ENCODE measurements around the gene BHLHA15. TPM values are rescaled to one million over a fixed set of nuclear protein-coding genes. Genes with fewer than 3 reads are reported as not detected.

BHLHA15 gene
- polyA plus RNA-seq, 3 donors = 3.4 to 413 TPM; not detected in 1

DNA sequence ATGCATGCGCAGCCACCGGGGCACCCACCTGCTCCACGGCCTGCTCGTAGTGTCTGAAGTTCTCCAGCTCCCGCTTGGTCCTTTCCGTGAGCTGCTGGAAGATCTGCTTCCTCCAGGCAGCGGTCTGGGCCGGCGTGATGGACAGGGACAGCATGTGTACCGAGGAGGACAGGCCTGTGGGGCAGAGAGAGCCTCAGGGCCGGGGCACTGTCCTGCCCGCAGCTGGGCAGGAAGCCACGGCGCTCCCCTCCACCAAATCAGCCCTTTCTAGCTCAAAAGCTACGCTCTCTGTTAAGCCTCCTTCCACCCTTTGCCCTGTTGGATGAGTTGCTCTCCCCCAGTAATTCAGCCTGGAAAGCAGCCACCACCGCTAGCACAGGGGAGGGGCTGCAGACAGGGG is 21.6 kb downstream of the BHLHA15 start:
- WGBS, 3 donors = 92 to 95% (median 93%) methylated on average over 16 of the region's 16 CpGs
- H3K27ac ChIP-seq (ENCODE audit: low read depth, low read length) = no peak overlapping the region

DNA sequence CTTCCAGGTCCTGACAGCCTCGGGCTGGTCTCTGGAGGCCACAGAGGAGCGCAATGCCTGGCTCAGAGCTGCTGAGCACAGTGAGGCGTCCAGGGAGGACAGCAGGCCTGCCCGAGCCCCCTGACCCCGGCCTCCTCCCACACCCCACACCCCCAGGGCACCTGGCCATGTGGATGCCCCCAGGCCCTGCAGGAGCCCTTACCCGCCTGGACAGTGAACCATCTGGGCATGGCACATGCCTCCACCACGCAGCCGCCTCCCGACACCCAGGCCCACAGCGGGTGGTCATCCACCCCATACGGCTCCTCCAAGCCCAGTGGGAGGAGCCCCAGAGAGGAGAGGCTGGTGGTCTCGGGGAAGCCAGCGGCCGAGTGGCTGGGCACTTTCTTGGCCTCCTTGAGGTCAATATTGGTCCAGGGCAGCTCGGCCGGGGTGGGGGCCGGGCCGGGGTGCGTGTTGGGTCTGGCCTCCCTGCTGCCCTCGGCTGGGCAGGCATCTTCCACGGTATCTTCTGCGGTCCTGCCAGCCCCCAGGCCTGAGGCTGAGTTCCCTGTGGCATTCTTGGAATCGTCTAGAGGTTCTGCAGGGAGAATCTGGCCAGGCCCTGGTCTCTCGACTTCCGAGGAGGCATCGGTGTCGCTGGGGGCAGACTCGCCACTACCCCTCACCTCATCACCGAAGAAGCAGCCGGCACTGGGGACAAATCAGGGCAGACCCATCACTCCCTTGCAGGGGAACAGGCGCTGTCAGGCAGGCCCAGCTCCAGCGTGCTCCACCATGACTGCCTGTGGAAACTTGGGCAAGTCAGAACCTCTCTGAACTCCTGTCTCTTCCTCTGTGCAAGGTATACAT is 22.2 kb downstream of the BHLHA15 start:
- 92 to 94% (median 93%) methylated on average over 31 to 32 of the region's 32 CpGs for WGBS, 3 donors
- no peak overlapping the region for H3K27ac ChIP-seq (ENCODE audit: low read depth, low read length)

DNA sequence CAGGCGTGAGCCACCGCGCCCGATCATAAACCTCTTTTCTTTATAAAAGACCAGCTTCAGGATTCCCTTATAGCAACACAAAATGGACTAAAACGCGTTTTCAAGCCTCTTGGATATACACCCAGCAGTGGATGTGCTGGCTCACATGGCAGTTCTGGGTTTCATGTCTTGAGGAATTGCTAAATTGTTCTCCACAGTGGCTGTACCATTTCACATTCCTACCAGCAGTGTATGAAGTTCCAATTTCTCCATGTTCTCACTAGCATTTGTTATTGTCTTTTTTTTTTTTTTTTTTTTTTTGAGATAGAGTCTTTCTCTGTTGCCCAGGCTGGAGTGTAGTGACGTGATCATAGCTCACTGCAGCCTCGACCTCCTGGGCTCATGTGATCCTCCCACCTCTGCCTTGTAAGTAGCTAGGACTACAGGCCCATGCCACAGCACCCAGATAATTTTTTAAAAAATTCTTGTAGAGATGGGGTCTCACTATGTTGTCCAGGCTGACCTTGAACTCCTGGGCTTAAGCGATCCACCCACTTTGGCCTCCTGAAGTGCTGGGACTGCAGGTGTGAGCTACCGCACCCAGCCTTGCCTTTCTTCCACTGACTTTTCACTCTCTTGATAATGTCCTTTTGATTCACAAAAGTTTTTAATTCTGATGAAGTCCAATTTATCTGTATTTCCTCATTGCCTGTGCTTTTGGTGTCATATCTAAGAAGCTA is 23.3 kb downstream of the BHLHA15 start:
- 96 to 97% (median 96%) methylated on average over 10 of the region's 10 CpGs for WGBS, 3 donors

DNA sequence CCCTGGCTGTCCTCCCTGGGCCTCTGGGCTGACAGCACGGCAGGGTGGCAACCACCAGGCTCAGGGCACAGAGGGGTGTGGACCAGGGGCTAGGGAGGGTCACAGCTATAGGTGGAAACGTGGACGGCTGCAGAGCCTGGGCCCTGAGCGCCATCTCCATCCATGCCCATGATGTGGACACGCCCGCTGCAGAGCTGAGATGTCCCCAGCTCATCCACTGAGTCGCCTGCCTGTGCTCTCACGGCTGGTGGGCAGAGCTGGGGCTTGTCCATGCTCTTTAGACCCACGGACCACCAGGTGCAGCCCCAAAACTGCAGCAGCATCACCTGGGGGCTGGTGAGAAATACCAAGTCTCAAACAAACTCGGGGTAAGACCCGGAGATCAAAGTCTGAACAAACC is 24.7 kb downstream of the BHLHA15 start:
- WGBS, 3 donors = 91 to 95% (median 95%) methylated on average over 11 of the region's 11 CpGs

More for the DNA sequence above, 23.3 kb downstream of the BHLHA15 start:
- H3K27ac ChIP-seq (ENCODE audit: low read depth, low read length) = no peak overlapping the region

DNA sequence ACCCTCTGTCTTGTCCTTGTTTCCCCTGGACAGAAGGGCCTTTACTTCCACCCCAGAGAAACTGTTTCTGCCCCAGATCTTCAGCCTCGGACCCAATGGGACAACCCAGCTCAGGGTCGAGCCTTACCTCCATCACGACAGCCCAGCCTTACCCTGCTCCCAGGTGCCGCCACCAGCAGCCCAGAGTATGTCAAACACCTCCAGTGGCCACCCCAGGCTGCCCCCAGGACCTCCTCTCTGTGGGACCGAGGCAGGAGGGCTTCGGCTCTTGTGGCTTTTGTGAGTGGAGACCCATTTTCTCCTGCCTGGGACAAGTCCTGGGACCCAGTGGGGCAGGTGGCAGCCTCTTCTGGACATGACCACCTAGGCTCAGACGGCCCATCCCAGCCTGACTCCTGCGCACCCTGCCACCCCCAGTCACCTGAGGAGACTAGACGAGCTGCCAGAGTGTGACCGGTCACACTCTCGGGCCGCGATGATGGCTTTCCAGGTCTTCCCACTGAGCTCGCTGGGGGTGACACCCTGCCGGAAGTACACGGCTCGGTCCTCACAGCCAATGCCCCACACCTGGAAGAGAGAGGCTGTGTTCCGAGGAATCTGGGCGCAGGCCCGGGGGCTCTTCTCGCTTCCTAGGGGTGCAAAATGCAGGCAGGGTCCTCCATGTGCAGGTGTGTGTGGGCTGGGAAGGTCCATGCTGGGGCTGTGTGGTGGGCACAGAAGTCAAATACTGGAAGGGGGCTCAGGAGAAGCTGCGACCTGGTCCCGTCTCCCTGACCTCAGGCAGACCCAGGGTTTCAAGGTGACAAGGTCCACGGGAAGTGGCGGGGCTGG is 25.3 kb downstream of the BHLHA15 start:
- 94 to 95% (median 95%) methylated on average over 25 of the region's 25 CpGs for WGBS, 3 donors

More for the DNA sequence above, 24.7 kb downstream of the BHLHA15 start:
- H3K27ac ChIP-seq (ENCODE audit: low read depth, low read length) = no peak overlapping the region

DNA sequence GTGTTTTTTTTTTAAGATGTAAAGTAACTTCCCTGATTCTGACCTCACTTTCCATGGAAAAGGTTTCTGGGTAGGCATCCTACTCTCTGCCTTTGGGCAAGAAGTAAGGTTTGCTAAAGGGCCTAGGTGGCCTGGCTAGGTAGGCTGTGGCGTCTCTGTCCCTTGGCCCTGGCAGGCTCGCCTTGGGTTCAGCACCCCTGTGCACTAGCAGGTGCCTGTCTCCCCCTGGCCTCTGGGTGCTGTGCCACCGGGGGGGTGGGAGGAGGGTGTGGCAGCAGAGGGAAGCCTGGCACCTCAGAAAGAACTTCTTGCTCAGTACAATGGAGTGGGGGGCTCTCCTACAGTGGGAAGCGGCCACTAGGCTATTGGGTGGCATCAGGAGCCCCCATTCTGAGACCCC is 26.8 kb downstream of the BHLHA15 start:
- 94 to 100% (median 96%) methylated on average over 4 of the region's 4 CpGs for WGBS, 3 donors
- H3K27ac ChIP-seq (ENCODE audit: low read depth, low read length) = no peak overlapping the region

More for the DNA sequence above, 25.3 kb downstream of the BHLHA15 start:
- no peak overlapping the region for H3K27ac ChIP-seq (ENCODE audit: low read depth, low read length)

DNA sequence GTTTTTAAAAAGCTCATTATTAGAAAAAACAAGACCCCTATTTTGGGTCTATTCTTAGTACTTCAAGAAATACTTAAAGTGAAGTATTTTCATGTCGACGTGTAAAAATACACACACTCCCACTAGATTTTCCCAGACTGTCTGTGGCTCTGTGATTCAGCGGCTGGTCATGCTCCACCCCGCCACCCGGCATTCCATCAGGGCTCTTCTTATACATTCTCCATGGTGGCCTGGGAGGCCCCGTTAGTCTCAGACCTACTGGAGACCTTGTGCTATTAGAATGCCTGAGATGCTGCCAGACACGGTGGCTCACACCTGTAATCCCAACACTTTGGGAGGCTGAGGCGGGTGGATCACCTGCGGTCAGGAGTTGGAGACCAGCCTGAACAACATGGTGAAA is 27.7 kb downstream of the BHLHA15 start:
- 95 to 96% (median 95%) methylated on average over 9 of the region's 9 CpGs for WGBS, 3 donors
- no peak overlapping the region for H3K27ac ChIP-seq (ENCODE audit: low read depth, low read length)

DNA sequence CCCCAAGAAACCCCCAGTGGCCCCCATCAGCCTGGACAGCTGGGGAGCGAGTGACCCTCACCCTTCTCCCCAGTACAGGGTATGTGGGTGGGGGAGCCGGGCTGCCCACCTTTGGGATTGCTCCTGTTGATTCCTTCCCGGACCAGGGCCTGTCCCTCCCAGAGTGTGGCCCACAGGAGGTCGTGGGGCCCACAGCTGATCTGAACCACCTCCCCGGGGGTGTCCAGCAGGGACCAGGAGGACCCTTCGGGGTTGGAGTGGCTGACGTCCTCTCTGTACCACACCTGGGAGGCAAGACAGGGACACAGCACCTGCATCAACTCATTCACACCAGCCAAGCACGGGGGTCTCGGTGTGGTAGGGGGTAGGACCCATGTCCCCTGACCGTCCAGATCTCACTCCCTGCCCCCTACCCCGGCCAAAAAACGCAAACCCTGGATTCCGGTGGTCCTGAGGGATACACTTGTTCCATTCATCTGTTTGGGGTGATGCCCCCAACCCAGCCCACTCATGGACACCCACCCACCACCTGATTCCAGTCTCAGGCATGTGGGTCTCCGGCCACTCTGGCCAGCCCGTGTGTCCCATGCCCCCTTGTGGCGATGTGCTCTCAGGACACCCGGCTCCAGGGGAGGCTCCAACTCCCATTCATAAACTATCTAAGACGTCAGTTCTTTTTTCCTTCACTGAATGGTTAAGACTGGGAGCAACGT is 29.9 kb downstream of the BHLHA15 start:
- H3K27ac ChIP-seq (ENCODE audit: low read depth, low read length) = no peak overlapping the region
- WGBS, 3 donors = 57 to 78% (median 73%) methylated on average over 19 of the region's 19 CpGs

DNA sequence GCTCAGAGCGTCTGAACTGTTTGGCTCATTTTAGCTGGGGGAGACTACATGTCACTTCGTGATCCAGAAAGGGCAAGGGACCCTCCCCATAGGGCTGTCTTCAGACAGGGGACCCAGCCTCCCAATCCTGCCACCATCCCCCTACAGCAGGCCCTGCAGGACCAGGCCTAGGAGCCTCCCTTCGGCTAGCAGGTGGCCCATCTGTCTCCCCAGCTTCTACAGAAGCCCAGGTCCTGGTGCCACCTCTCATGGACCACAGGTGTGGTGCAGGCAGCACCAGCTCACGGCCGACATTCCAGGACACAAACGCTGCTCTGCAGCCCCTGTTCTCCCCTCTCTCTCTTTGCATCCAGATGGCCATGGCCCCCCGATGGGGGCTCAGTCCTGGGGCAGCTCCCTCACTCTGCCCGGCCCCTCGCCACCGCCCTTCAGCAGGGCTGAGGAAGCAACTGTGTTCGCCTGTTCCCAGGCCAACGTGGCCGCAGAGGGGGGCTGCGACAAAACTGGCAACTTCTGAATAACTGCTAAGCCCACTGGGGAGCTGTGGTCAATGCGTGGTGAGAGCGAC is 30.5 kb downstream of the BHLHA15 start:
- H3K27ac ChIP-seq (ENCODE audit: low read depth, low read length) = no peak overlapping the region
- 78 to 90% (median 85%) methylated on average over 16 of the region's 16 CpGs for WGBS, 3 donors

DNA sequence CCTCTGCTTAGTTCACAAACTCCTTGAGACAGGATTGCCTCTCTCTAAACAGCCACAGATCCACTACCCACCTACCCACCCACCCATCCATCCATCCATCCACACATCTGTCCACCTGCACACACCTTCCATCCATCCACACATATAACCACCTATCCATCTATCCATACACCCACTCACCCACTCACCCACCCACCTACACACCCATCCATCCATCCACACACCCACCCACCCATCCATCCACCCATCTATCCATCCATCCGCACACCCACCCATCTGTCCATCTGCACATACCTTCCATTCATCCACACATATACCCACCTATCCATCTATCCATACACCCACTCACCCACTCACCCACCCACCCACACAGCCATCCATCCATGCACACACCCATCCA is 31.1 kb downstream of the BHLHA15 start:
- 94 to 100% (median 100%) methylated on average over 1 of the region's 1 CpG for WGBS, 3 donors

DNA sequence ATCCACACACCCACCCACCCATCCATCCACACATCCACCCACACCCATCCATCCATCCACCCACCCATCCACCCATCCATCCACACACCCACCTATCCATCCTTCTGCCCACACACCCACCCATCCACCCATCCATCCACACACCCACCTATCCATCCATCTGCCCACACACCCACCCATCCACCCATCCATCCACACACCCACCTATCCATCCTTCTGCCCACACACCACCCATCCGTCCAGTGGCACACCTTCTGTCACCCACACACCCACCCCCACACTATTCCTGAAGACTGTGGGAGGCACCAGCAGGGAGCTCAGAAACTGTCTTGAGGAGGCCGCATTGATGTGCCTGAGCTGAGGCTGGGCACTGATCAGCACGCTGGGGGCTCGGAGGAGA is 31.7 kb downstream of the BHLHA15 start:
- 90 to 94% (median 93%) methylated on average over 3 to 4 of the region's 4 CpGs for WGBS, 3 donors
- H3K27ac ChIP-seq (ENCODE audit: low read depth, low read length) = no peak overlapping the region

More for the DNA sequence above, 31.1 kb downstream of the BHLHA15 start:
- no peak overlapping the region for H3K27ac ChIP-seq (ENCODE audit: low read depth, low read length)

DNA sequence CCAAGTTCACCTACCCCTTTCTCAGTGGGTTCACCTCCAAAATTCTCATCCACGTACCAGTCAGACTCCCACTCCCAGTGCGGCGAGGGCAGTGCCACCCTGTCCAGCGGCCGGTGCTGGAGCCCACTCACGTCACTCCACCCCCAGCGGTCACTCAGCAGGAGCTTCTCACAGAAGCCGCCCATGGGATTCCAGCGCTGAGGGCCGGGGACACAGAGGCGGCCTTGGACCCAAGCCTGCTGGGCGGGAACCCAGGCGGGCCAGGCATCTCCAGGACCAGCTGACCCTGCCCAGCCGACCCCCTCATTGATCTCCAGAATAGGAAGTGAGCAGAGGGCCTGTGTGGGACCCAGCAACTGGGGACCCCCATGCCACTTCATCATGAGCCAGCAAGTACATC is 33.6 kb downstream of the BHLHA15 start:
- H3K27ac ChIP-seq (ENCODE audit: low read depth, low read length) = no peak overlapping the region
- whole genome bisulfite sequencing, 3 donors = 94 to 96% (median 95%) methylated on average over 14 of the region's 14 CpGs

DNA sequence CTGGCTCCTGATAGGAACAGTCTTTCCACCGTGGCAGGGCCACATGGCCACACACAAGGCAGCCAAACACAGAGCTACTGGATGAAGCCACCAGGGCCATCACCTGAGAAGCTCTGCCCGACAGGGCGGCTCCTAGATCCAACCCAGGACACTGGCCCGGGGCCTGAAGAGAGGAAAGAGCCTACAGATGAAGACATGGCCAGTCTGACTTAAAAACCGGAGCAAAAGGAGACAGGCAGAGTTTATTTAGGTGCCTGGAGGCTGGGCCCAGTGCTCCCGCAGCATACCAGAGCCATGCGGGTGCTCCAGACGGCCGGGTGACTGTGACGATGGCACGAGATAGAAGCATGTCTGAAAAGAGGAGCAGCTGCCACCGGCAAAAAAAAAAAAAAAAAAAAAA is 36.9 kb downstream of the BHLHA15 start:
- no peak overlapping the region for H3K27ac ChIP-seq (ENCODE audit: low read depth, low read length)
- 93 to 95% (median 94%) methylated on average over 11 to 12 of the region's 12 CpGs for WGBS, 3 donors

DNA sequence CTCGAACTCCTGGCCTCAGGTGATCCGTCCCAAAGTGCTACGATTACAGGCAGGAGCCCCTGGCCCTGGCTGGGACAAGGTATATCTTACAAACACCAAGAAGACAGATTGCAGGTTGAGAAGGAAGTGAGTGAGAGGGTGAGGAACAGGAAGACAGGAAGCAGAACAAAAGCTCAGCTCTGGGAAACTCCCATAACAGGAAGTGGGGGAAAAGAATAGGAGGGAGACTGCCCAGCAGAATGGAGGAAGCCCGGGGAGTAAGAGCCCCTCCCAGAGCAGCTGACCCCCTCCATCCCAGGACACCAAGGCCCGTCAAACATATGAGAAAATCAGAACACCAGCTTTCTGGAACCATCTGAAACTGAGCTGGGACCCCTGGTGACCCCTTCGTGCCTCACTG is 37.9 kb downstream of the BHLHA15 start:
- WGBS, 3 donors = 68 to 77% (median 74%) methylated on average over 6 of the region's 6 CpGs
- no peak overlapping the region for H3K27ac ChIP-seq (ENCODE audit: low read depth, low read length)

DNA sequence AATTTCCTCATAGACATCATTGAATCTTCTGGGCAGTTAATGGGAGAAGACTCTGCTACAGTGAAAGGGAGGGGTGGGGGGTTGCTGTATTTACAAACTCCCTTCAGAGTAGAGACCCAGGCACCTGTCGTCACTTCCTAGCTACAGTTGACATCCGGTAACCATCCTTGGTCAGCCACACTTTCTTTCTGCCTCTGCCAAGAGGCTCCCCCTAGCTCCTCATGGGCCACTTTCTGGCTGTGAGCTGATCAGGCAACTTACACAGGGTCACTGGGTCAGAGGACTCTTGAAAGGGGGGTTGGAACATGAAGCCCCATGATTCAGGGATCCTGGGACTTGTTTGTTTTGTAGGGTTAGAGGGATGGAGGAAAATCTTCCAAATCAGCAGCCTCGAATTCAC is 39.5 kb downstream of the BHLHA15 start:
- WGBS, 3 donors = 10 to 49% (median 45%) methylated on average over 3 of the region's 3 CpGs
- H3K27ac ChIP-seq (ENCODE audit: low read depth, low read length) = no peak overlapping the region

DNA sequence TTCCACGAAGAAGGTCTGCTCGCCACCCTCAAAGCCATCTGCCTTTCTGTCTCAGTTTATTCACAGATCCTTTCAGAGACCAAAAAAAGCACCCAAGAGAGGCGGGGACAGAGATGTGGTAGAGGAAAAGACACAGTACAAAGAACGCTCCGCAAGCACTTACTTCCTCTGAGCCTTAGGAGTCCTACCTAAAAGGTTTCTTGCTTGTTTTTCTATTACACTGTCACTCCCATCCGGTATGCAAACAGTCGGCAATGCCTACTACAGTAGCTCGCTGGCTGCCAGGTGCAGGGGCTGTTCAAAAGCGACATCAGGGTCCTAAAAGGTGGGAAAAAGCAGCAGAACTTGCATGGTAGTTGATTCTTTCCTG is 40.0 kb downstream of the BHLHA15 start:
- no peak overlapping the region for H3K27ac ChIP-seq (ENCODE audit: low read depth, low read length)
- WGBS, 3 donors = 6 to 32% (median 25%) methylated on average over 9 of the region's 9 CpGs

DNA sequence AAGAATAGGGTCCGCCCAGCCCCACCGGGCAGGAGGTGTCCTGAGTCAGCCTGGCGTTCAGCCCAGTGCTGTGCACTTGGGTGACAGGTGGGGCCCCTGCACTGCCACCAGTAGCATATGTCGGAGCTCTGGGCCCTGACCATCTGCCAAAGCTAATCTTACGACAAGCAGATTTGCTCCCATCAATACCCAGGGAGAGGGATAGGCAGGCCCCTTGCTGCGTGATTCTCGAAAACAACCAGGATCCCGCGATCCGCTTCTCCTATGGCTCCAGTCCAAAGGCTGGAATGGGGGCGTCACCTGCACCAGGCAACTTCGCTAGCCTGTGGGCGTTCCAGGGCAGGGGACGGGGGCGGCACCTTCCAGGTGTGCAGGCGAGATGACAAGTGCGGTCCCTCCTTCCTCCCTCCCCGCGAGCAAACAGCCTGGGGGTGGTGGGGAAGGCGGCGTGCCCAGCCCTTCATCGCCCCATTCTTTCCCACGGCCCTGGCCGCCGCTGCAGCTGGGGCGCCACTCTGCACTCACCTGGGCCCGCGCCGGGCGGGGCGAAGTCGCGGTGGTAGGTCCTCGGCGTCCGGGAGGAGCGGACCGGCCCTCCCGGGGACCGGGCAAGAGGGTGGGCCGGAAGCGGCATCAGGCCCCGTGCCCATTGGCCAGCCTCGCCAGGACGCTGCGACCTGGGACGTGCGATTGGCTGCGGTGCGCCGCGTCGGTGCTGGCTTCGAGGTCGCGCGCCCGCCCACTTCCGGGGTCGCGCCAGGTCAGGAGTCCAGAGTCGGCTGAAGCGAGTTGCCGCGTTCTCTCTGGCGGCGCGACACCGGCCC is 40.6 kb downstream of the BHLHA15 start, which contains the start of gene TECPR1:
TECPR1 (minus strand) TSS at position 632 of the 824 bp plus-strand sequence. CDS start 6,086 bp downstream, outside the sequence.
- H3K27ac ChIP-seq (ENCODE audit: low read depth, low read length) = no peak within 1 kb of the TSS
- 0 to 1% (median 1%) methylated on average over 37 to 69 of the region's 69 CpGs for WGBS, 3 donors

Data from adipose tissue (tissue), 3 donors.